ENCODE results near the gene ASCL4.
"Not testable (repeated sequence)": the region's sequence is repeated elsewhere in the genome, so short reads cannot be mapped to it uniquely, and the experiment has no call there.

Gene ASCL4, protein sequence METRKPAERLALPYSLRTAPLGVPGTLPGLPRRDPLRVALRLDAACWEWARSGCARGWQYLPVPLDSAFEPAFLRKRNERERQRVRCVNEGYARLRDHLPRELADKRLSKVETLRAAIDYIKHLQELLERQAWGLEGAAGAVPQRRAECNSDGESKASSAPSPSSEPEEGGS

DNA sequence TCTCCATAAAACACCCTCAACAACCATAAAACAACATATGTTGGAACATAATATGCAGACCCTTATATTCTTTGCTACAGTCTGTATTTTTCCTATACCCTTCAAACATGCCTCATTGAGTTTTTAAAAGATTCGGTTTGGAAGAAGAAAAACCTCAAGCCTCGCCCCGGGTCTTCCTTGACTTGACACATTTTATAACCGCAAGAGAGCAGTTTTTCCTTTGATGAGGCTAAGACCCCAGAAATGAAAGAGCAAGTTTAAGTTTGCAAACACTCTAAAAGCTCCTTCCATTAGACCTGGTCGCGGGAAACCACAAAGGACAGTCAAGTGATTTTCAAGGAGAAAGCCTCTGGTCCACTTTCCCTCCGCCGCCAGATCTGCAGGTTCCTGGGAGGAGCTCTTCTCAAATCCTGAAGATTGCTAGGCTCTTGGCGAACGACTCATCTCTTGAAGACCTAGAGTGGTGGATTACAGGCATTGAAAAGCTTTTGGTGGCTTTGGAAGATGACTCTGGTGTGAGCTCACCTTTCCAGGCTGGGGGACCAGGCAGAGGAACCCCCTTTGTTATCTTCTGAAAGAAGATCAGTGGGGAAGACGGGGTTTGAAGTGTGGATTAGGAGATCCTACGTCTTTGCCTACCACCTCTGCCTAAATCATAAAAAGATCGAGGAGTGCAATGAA lies at the start of gene ASCL4:
Gene ASCL4, plus strand, starts transcription at position 356 of the 681 bp plus-strand sequence. CDS start 515 bp downstream, outside the sequence.
- DNase-seq (ENCODE audit: low read depth, low spot score), result no peak

DNA sequence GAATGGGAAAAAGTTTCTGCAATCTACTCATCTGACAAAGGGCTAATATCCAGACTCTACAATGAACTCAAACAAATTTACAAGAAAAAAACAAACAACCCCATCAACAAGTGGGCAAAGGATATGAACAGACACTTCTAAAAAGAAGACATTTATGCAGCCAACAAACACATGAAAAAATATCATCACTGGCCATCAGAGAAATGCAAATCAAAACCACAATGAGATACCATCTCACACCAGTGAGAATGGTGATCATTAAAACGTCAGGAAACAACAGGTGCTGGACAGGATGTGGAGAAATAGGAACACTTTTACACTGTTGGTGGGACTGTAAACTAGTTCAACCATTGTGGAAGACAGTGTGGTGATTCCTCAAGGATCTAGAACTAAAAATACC lies 47.2 kb upstream of the ASCL4 start:
- not testable (repeated sequence) for DNase-seq (ENCODE audit: low read depth, low spot score)

DNA sequence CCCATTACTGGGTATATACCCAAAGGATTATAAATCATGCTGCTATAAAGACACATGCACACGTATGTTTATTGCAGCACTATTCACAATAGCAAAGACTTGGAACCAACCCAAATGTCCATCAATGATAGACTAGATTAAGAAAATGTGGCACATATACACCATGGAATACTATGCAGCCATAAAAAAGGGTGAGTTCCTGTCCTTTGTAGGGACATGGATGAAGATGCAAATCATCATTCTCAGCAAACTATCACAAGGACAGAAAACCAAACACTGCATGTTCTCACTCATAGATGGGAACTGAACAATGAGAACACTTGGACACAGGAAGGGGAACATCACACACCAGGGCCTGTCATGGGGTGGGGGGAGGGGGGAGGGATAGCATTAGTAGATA lies 46.8 kb upstream of the ASCL4 start:
- DNase-seq (ENCODE audit: low read depth, low spot score), result not testable (repeated sequence)

DNA sequence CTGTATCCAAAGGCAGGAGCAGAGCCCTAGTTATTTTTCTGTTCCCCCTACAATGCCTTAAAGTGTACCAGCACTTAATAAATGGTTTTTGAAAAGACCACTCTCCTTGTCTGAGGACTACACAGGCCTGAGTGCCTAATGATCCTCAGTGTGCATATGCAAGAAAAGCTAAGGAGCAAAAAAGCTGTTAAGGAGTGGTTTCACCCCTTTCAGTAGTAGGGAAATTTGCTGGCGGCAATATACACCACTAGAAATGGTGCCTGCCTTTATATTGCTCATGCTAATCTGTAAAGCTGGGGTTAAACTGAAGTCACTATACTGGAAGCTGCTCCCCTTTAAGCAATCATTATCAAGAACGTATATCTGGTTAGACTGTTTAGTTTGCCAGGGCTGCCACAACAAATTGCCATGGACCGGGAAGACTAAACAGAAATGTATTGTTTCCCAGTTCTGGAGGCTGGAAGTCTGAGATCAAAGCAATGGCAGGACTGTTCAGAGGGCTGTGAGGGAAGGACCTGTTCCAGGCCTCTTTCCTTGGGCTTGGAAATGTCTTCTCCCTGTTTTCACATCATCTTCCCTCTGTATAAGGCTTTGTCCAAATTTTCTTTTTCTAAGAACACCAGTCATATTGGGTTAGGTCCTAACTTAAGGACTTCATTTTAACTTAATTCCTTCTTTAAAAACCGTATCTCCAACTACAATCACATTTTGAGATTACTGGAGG lies 43.7 kb upstream of the ASCL4 start:
- DNase-seq (ENCODE audit: low read depth, low spot score), result no peak

DNA sequence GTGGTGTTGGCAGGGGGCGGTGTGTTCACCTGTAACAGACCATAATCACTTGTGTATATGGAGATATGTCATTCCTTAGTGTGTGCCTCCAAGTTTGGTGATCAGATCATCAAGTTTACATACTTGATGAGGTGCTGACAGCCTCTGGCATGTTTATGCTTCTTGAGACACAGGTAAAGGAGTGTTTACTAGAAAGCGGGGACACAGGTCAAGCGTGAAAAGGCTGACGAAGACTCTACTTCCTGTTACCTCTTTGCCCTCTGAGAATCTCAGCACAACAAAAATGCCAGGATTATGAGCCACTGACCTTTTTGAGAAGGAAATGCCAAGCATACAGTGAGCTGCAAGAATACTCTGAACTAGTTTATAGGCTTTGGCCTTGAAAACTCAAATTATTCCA lies 43.1 kb upstream of the ASCL4 start:
- DNase-seq (ENCODE audit: low read depth, low spot score), result no peak

DNA sequence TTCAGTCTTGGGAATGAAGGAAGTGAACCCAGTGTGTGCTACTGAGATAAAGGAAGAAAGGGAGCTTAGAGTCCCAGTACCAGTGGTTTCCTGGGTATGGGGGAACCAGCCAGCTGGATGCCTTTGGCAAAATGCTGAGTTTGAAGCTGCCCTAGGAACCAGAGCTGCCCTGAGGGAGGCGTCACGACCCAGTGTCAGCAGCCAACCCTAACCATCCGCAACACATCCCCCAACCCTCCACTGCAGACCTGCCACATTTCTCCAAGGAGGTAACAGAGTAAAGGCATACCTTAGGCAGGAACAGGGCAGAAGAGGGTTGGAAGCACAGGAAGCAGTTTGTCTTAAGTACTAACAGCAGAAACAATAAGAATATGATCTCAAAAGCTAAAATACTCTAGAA lies 42.1 kb upstream of the ASCL4 start:
- no peak for DNase-seq (ENCODE audit: low read depth, low spot score)

DNA sequence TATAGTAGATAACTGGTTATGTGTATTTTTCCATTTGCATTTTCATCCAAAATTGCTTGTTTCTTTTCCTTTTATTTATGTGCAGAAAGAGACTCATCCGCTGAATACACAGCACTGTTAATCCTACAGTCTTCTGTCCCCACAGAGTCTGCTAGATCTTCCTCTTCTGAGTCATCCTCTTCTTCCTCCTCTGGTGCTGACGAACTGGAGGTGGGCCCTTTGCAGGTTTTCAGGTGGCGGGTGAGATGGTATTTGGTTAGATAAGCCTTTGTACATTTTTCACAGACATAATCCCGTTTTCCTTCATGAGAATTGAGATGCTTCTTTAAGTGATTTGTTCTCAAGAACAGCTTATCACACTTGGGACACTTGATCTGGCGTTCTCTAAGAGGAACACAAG lies 40.4 kb upstream of the ASCL4 start:
- no peak for DNase-seq (ENCODE audit: low read depth, low spot score)

DNA sequence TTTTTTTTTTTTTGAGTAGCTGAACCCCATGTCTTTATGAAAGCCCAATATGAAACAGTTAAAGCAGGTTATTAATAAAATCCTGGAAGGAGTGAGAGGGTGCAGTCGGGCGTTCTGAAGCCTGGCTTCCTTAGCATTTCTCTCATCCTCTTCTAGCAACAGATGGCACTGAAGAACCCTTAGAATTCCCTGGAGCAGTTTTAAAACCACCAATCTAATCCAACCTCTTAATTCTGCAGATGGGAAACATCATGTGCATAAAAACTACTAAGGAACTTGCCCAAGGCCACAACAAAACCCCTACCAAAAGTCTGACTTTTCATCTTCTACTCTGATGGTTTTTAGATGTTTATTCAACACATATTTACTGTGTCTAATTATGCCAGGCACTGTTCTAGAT lies 38.7 kb upstream of the ASCL4 start:
- DNase-seq (ENCODE audit: low read depth, low spot score), result no peak

DNA sequence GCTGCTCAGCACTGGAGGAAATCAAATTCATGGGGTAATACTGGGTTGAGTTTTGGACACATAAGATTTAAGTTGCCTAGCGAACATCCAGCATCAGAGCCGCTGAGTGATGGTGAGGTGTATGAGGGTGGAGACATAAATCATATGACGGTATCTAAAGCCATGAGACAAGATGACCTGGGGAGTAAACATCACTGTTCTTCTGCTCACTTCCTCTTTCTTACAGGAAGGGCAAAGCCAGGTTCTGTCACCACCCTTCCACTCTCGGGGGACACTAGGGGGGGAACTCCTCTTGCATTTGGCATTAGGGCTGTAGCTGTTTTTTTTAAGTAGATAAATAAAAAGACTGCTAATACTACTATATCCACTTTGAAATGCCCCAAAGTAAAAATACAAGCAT lies 37.6 kb upstream of the ASCL4 start:
- DNase-seq (ENCODE audit: low read depth, low spot score), result no peak

DNA sequence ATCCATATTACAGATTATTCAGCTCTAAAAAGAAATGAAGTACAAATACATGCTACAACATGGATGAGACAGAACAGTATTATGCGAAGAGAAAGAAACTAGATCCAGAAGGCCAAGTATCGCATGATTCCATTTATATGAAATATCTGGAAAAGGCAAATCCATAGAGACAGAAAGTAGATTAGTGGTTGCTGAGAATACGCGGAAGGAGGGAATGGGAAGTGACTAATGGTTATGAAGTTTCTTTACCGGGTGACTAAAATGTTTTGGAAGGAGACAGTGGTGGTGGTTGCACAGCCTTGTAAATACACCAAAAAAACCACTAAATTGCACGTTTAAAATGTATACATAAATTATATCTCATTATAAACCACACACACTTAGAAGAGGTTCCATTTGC lies 26.0 kb upstream of the ASCL4 start:
- DNase-seq (ENCODE audit: low read depth, low spot score), result no peak

DNA sequence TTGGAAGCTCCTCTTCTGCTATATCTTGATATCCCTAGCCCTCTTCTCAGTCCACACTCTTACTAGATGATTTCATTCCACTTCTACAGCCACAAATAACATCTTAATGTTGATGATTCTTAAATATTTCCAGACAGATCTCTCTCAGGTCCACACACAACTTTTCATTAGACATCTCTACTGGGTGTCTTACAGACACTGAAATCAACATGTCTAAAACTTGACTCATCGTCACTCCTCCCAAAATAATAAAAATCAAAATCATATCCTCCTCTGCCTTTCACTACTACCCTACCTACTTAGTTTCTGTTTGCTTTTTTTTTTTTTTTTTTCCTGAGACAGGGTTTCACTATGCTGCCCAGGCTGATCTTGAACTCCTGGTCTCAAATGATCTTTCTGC lies 25.4 kb upstream of the ASCL4 start:
- DNase-seq (ENCODE audit: low read depth, low spot score), result no peak

DNA sequence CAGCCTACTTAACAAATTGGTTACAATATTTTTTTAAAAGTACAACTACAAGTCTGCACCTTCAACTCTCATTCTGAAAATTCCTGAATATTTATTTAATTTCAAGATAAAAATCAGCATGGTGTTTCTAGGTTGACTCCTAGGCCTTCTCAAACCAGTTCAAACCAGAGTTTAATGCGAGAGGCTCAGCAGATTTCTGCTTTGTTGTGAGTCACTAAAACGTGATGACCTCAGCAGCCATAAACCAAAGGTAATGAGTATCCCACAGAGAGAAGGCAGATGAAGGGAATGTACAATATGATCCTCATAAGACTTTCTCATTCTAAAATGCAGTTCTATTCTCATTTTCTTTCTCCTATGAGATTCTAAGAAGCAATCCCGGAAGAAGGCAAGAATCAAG lies 15.1 kb upstream of the ASCL4 start:
- no peak for DNase-seq (ENCODE audit: low read depth, low spot score)

DNA sequence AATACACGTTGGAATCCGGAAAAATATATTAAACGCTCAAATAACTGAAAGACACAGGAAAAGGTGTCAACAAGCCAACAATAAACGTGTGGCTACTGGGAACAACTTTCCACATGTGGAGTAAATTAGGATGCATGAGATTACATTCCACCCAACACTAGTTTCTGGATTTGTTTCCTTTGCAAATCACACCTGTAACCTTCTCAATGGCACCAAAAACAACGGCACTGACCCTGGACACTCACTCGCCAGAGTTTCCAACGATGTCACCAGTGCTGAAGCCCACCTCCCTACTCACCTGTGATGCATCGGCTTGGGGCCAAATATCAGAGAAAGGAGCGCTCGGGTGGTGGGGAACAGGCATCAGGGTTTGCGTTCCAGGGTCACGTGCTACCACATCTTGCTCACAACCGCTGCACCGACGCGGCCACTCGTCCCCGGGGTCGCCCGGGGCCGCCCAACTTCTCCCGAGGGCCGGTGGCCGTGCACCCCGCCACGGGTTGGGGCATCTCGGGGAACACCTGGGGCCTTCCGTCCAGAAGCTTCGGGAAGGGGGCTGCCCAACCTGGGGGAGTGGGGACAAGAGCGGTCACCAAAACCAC lies 14.2 kb upstream of the ASCL4 start:
- DNase-seq (ENCODE audit: low read depth, low spot score), result no peak

DNA sequence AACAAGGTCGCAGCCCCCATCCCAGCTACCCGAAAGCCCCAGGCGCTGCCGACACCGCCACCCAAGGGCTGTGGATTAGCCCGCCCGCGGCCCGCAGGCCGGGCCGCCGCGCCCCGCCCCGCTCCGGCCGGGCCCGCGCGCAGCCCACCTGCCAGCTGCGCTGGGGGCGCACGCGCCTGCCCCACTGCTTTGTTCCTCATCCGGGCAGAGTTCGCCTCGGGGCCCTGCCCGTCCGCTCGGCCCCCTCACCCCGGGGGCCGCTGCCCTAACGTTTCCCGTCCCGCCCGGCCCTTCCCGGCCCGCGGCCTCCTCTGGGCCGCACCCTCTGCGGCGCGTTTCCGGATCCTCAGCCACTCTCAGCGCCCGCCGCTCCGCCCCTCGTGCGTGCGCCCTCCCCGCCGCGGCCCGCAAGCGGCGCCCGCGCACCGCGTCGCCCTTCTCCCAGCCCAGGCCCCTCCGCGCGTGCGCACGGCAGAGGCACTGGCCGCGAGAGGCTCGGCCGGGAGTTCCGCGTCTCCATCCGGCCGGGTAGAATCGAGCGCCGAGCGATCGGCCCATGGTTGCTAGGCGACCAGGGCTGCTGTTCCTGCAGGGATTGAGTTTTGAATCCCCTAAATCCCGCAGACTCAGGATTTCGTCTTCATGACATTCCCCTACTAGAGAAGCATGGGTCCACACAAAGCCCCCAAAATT lies 13.5 kb upstream of the ASCL4 start, which contains the start of gene PRDM4:
Gene PRDM4, minus strand, starts transcription at position 329 of the 693 bp plus-strand sequence. CDS start 622 bp downstream, outside the sequence.
- DNase-seq (ENCODE audit: low read depth, low spot score), result peak; percentile 77

DNA sequence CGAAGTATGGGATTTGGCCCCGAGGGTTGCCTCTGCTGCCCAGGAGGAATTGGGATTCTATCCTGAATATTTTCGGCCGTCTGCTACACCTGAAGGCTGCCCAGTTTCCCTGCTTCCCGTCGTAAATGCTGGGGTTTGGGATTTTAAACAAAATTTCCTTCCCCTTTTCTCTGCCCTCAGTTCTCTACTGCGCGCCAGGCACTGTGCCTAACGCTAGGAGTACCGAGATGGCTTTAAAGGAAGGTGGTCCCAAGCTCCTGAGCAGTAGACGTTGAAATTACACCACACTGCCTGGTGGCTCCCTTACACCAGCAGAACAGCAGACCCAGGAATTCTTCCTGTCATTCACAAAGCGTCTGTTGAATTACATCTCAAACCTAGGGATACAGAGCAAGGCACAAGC lies 13.0 kb upstream of the ASCL4 start:
- no peak for DNase-seq (ENCODE audit: low read depth, low spot score)

DNA sequence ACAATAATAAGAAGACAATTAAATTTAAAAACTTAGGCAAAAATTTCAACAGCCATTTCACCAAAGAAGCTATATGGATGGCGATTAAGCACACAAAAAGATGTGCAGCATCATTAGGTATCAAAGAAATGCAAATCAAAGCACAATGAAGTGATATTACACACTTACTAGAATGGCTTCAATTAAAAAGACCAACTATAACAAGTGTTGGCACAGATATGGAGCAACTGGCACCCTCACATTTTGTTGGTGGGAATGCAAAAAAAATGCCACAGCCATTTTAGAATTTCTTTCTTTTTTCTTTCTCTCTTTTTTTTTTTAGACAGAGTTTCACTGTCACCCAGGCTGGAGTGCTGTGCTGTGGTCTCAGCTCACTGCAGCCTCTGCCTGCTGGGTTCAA lies 11.6 kb upstream of the ASCL4 start:
- no peak for DNase-seq (ENCODE audit: low read depth, low spot score)

DNA sequence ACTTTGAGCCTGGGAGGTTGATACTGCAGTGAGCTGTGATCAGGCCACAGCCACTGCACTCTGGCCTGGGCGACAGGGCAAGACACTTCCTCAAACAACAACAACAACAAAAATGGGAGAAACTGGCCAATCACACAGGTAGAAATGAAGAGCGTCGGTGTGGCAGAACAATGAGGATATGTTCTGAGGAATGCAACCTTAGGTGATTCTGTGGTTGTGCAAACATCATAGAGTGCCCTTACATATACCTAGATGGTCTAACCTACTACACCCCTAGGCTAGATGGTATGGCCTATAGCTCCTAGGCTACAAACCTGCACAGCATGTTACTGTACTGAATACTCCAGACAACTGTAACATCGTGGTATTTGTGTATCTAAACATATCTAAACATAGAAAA lies 9.9 kb upstream of the ASCL4 start:
- DNase-seq (ENCODE audit: low read depth, low spot score), result no peak

DNA sequence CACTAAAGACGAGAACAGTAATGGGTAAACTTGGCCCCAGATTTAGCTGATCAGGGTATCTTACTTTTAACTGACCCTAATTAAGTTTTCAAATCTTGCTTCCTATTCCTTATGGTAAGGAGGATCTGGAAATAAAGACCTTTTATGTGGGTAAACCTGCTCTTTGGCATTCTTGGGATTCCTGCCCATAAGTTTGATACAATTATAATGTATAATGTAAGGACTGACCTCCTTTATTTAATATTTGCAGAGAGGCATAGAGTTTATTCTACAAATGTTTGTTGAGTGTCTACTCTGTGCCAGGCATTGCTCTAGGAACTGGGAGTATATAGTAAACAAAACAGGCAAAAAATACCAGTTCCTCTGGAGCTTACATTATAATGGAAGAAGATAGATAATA lies 9.2 kb upstream of the ASCL4 start:
- no peak for DNase-seq (ENCODE audit: low read depth, low spot score)

DNA sequence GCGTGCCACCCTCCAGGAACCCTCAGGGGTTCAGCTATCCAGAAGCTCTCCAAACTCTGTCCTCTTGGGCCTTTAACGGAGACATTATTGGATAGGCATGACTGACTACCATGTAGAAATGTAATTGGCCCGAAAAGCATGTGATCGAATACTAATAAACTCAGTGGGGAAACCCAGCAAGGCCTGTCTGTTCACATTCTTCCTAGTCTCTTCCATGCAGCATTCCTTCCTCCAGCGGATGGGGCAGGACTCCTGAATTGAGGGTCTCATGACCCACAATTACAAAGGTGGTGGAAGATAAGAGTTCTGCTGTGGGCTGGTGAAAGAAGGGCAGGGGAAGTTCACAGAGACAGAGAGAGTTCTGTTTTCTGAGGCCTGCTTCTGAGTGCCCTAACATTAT lies 7.0 kb upstream of the ASCL4 start:
- no peak for DNase-seq (ENCODE audit: low read depth, low spot score)

DNA sequence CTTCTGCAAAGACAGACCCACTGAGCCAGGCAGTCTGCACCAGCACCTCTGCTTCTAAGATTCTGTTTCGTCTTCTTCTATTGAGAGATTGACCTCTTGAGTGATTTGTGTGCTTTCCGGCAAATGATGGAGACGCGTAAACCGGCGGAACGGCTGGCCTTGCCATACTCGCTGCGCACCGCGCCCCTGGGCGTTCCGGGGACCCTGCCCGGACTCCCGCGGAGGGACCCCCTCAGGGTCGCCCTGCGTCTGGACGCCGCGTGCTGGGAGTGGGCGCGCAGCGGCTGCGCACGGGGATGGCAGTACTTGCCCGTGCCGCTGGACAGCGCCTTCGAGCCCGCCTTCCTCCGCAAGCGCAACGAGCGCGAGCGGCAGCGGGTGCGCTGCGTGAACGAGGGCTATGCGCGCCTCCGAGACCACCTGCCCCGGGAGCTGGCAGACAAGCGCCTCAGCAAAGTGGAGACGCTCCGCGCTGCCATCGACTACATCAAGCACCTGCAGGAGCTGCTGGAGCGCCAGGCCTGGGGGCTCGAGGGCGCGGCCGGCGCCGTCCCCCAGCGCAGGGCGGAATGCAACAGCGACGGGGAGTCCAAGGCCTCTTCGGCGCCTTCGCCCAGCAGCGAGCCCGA lies 703 bp downstream of the ASCL4 start:
- no peak for DNase-seq (ENCODE audit: low read depth, low spot score)

DNA sequence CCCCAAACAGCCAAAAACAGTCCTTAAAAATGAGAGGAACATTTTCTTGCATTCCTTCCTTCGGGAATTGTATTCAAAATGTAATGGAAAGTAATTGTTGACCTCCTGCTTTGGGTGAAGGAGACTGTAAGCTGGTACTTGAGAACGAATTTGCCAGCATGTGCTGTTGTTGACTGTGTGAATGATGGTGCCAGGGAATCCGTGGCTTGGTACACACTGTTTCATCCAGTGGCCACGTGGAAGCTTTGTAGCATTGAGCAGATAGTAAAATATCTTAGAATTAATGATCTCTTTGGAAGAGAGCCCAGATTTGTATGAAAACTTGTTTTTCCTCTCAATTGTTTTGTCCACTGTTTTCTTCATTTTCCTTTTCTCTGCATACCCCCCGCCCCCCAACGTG lies 1.7 kb downstream of the ASCL4 start:
- no peak for DNase-seq (ENCODE audit: low read depth, low spot score)
